ENCODE data around the gene NUTF2. TPM values are rescaled to one million over a fixed set of nuclear protein-coding genes. Genes with fewer than 3 reads are reported as not detected.

The NUTF2 gene
- total RNA-seq, 1 donor from 2014 or later, result 56.5 TPM

Small RNA genes within 50 kb of the gene (small RNA-seq; reads per million reads assigned to genes)
- gene AC040162.2 (ENCODE audit: low replicate concordance) (not detected), gene NRN1L (ENCODE audit: low replicate concordance) (not detected)

Other genes with a start within 250 kb of the NUTF2 start
- gene CARMIL2, start 201.8 kb upstream of the NUTF2 start, total RNA-seq, result 0.39 TPM
- gene ACD, start 186.7 kb upstream of the NUTF2 start, total RNA-seq, result 6.6 TPM
- 0.69 TPM for gene PARD6A, start 186.0 kb upstream of the NUTF2 start, total RNA-seq
- gene ENKD1, start 180.2 kb upstream of the NUTF2 start, total RNA-seq, result 9.1 TPM
- 1.8 TPM for gene C16orf86, start 180.1 kb upstream of the NUTF2 start, total RNA-seq
- gene GFOD2, start 127.6 kb upstream of the NUTF2 start, total RNA-seq, result 14.1 TPM
- gene RANBP10, start 40.4 kb upstream of the NUTF2 start, total RNA-seq, result 8.7 TPM
- 0.59 TPM for gene TSNAXIP1, start 40.0 kb upstream of the NUTF2 start, total RNA-seq
- 21.7 TPM for gene THAP11, start 4.6 kb upstream of the NUTF2 start, total RNA-seq
- gene CENPT, start 760 bp downstream of the NUTF2 start, total RNA-seq, result 49.6 TPM
- gene EDC4, start 26.1 kb downstream of the NUTF2 start, total RNA-seq, result 36.7 TPM
- gene NRN1L, start 38.0 kb downstream of the NUTF2 start, total RNA-seq, result not detected
- gene PSKH1, start 46.3 kb downstream of the NUTF2 start, total RNA-seq, result 8.3 TPM
- 0.49 TPM for gene CTRL, start 84.9 kb downstream of the NUTF2 start, total RNA-seq
- 16.4 TPM for gene PSMB10, start 89.9 kb downstream of the NUTF2 start, total RNA-seq
- gene LCAT, start 97.2 kb downstream of the NUTF2 start, total RNA-seq, result 7.6 TPM
- gene SLC12A4, start 121.7 kb downstream of the NUTF2 start, total RNA-seq, result 38.1 TPM
- gene DPEP3, start 133.6 kb downstream of the NUTF2 start, total RNA-seq, result not detected
- 1.8 TPM for gene DPEP2, start 152.6 kb downstream of the NUTF2 start, total RNA-seq
- gene DPEP2NB, start 169.0 kb downstream of the NUTF2 start, total RNA-seq, result not detected
- 6.1 TPM for gene DDX28, start 176.3 kb downstream of the NUTF2 start, total RNA-seq
- 11.0 TPM for gene DUS2, start 176.4 kb downstream of the NUTF2 start, total RNA-seq
- gene NFATC3, start 238.4 kb downstream of the NUTF2 start, total RNA-seq, result 21.5 TPM